Esophagus mucosa (tissue), 1 donor: ENCODE results near the gene PLPPR2. TPM values are rescaled to one million over a fixed set of nuclear protein-coding genes. Genes with fewer than 3 reads are reported as not detected.
A peak's percentile ranks its signal among the peaks of the same experiment; 100 is the strongest.
"Not testable (repeated sequence)": the region's sequence is repeated elsewhere in the genome, so short reads cannot be mapped to it uniquely, and the experiment has no call there.

ENCODE experiments used
- ATAC-seq: fragments of 200-7000 bp; cut with Tn5 transposase; one replicate; pipeline ENCODE4 v1.9.1; 2020
- total RNA-seq: library from RNA; stranded (reverse); gene quantifications from one replicate; pipeline ENCODE4 v1.2.4, GENCODE V29; 2023
- donor health status: DM: yes; HTN: yes; CAD: no.

Gene PLPPR2
- total RNA-seq, 1 donor from 2014 or later = 7.3 TPM

- not testable (repeated sequence) for ATAC-seq
Measured at GRCh38 chr19:11340099-11340467, 15.1 kb upstream of the PLPPR2 start.

GRCh38 chr19:11342429-11342828 lies 12.8 kb upstream of the PLPPR2 start:
- ATAC-seq = no peak

- ATAC-seq = no peak
Measured at GRCh38 chr19:11345122-11345803, 10.0 kb upstream of the PLPPR2 start.

GRCh38 chr19:11346104-11346940 lies 8.9 kb upstream of the PLPPR2 start, which contains the start of the genes CCDC159 and TMEM205:
TSS of gene CCDC159 (plus strand) at chr19:11346519. CDS start at chr19:11346607, 88 bp downstream.
TSS of gene TMEM205 (minus strand) at chr19:11346268. CDS start at chr19:11345619, 649 bp downstream.
- ATAC-seq = peak; percentile 94

- no peak for ATAC-seq
Measured at GRCh38 chr19:11347546-11348039, 7.6 kb upstream of the PLPPR2 start.

GRCh38 chr19:11349171-11349570 lies 6.1 kb upstream of the PLPPR2 start:
- ATAC-seq = no peak

- not testable (repeated sequence) for ATAC-seq
Measured at GRCh38 chr19:11354102-11354501, 1.1 kb upstream of the PLPPR2 start.

- ATAC-seq = no peak
Measured at GRCh38 chr19:11356074-11356397, 804 bp downstream of the PLPPR2 start.

- no peak for ATAC-seq
Measured at GRCh38 chr19:11356676-11357550, 1.7 kb downstream of the PLPPR2 start.

- peak; percentile 67 for ATAC-seq
Measured at GRCh38 chr19:11359421-11359820, 4.2 kb downstream of the PLPPR2 start.

GRCh38 chr19:11361037-11361770 lies 6.0 kb downstream of the PLPPR2 start:
- peak; percentile 58 for ATAC-seq

GRCh38 chr19:11361771-11362731 lies 6.8 kb downstream of the PLPPR2 start:
- ATAC-seq = no peak

- no peak for ATAC-seq
Measured at GRCh38 chr19:11363881-11364280, 8.6 kb downstream of the PLPPR2 start.

- ATAC-seq = no peak
Measured at GRCh38 chr19:11364296-11364904, 9.2 kb downstream of the PLPPR2 start.

- ATAC-seq = no peak
Measured at GRCh38 chr19:11364935-11365334, 9.7 kb downstream of the PLPPR2 start.

GRCh38 chr19:11365557-11366117 lies 10.4 kb downstream of the PLPPR2 start:
- no peak for ATAC-seq

GRCh38 chr19:11367528-11367927 lies 12.3 kb downstream of the PLPPR2 start:
- no peak for ATAC-seq

- ATAC-seq = no peak
Measured at GRCh38 chr19:11370744-11371143, 15.5 kb downstream of the PLPPR2 start.

GRCh38 chr19:11373166-11373884 lies 18.1 kb downstream of the PLPPR2 start:
- no peak for ATAC-seq
